ENCODE measurements around the gene ZNF709. TPM values are rescaled to one million over a fixed set of nuclear protein-coding genes. Genes with fewer than 3 reads are reported as not detected.

Gene ZNF709
- total and polyA plus RNA-seq, 2 of the 13 experiments (the other 11 are each of a cell fraction or from before 2014, with no cell fraction given), result 1.5 to 3.9 TPM

GRCh38 chr19:12478234-12478941 lies 6.2 kb downstream of the ZNF709 start:
- WGBS (ENCODE audit: low lambda C conversion rate), result 86% methylated on average over 5 of the region's 5 CpGs
- Histone ChIP-seq H3K9ac (ENCODE audit: insufficient read depth, low read depth, low read length) (no peak overlapping the region), H3K4me2 (ENCODE audit: low read depth, low read length) (no peak overlapping the region), H3K4me3 (replicated peaks in 1 of 3; ENCODE audit: insufficient read depth in 1 of 3, low read depth in 2 of 3, low read length in 3 of 3) (no peak overlapping the region), H3K36me3 (replicated peaks in 1 of 2; ENCODE audit: control insufficient read depth in 1 of 2, insufficient read depth in 2 of 2, low read length in 2 of 2) (no peaks in the 10 kb centered on the region), H3K9me3 (ENCODE audit: low read length) (no peaks in the 10 kb centered on the region), H3K79me2 (ENCODE audit: insufficient read depth, low read length) (peaks cover 36% of the 10 kb centered on the region), H3K27ac (ENCODE audit: extremely low read length, insufficient read depth, low read length) (no peak overlapping the region), H2AFZ (ENCODE audit: low read length) (no peak overlapping the region), H3K27me3 (ENCODE audit: control insufficient read depth in 1 of 2, insufficient read depth in 2 of 2, low read length in 2 of 2) (no peaks in the 10 kb centered on the region; a peak in 1 of 5 replicates), H3K4me1 (ENCODE audit: insufficient read depth, low read length) (peaks cover 18% of the 10 kb centered on the region), H4K20me1 (ENCODE audit: insufficient read depth, low read length) (no peaks in the 10 kb centered on the region)
- ChIA-PET POLR2A (no interaction called here), CTCF (ENCODE audit: low intra/inter-chr PET ratio, low total read pairs) (no interaction called here)
- DNase-seq (ENCODE audit: low spot score) (no peak), ATAC-seq (no peak), FAIRE-seq (no peak)
- in situ Hi-C loops (cut with HindIII; ENCODE audit: extremely low pct_ligation_motif_present, low pct_unique_long_range_greater_than_20kb), result no loop called here
- TF ChIP-seq AHDC1 (CRISPR knock-in tag; IDR thresholded peaks at IDR 0.05; ENCODE audit: borderline replicate concordance), result no peak
- TF ChIP-seq ZNF660 (CRISPR knock-in tag; IDR thresholded peaks at IDR 0.05; ENCODE audit: borderline replicate concordance, low read depth), result no peak
- TF ChIP-seq ZNF747 (CRISPR knock-in tag; IDR thresholded peaks at IDR 0.05; ENCODE audit: borderline replicate concordance), result no peak
- no peak for TF ChIP-seq RFX1 (IDR thresholded peaks at IDR 0.05)
- TF ChIP-seq IKZF1 (IDR thresholded peaks at IDR 0.05), result no peak
- TF ChIP-seq HDAC1 (CRISPR knock-in tag; IDR thresholded peaks at IDR 0.05), result no peak
- TF ChIP-seq ZBTB43 (CRISPR knock-in tag; conservative IDR thresholded peaks at IDR 0.05), result no peak
- no peak for TF ChIP-seq ZNF737 (CRISPR knock-in tag; IDR thresholded peaks at IDR 0.05; ENCODE audit: borderline replicate concordance)
- no peak for TF ChIP-seq ZBTB26 (CRISPR knock-in tag; IDR thresholded peaks at IDR 0.05; ENCODE audit: borderline replicate concordance)
- no peak for TF ChIP-seq ZNF446 (CRISPR knock-in tag; IDR thresholded peaks at IDR 0.05)
- TF ChIP-seq CSRNP2 (CRISPR knock-in tag; conservative IDR thresholded peaks at IDR 0.05; ENCODE audit: low read depth), result no peak
- BruUV-seq (replicated peaks), result no TSS peak
- intact Hi-C loops (cut with micrococcal nuclease; ENCODE audit: unreplicated experiment), result no loop called here
